WTC11 (cell line): ENCODE measurements around the gene MYL12B. TPM values are rescaled to one million over a fixed set of nuclear protein-coding genes. Genes with fewer than 3 reads are reported as not detected.

Experiments used
- ATAC-seq: fragments of 200-7000 bp; cut with Tn5 transposase; 2 replicates; pipeline ENCODE4 v1.10.0; 2021; ENCODE audit warnings: mild to moderate bottlenecking, moderate library complexity
- CTCF ChIA-PET: fragments of 300-600 bp; sonication (Branson Sonifier 250); formaldehyde crosslinking; loops from one replicate; lab custom pipeline; 2021; ENCODE audit warnings: antibody characterized with exemption; lab: Charles Lee
- POLR2A ChIA-PET: fragments of 350-600 bp; sonication (Branson Sonifier 250); formaldehyde crosslinking; loops from one replicate; lab custom pipeline; 2021; ENCODE audit warnings: antibody characterized with exemption; lab: Charles Lee
- DNase-seq: peaks from one replicate; pipeline ENCODE4 v3.0.0; 2021; ENCODE audit warnings: low spot score
- H3K27ac Mint-ChIP-seq: 2 replicates; pipeline ENCODE4 v1.8.0; 2021; ENCODE audit warnings: mixed read lengths
- H3K27me3 Mint-ChIP-seq: 2 replicates; pipeline ENCODE4 v1.8.0; 2021; ENCODE audit warnings: low read depth, mild to moderate bottlenecking, moderate library complexity, mixed read lengths
- H3K36me3 Mint-ChIP-seq: 2 replicates; pipeline ENCODE4 v1.8.0; 2021; ENCODE audit warnings: mixed read lengths
- H3K4me1 Mint-ChIP-seq: 2 replicates; pipeline ENCODE4 v1.8.0; 2022; ENCODE audit warnings: mixed read lengths
- H3K4me3 Mint-ChIP-seq: 2 replicates; pipeline ENCODE4 v1.8.0; 2021; ENCODE audit warnings: mild to moderate bottlenecking, moderate library complexity, mixed read lengths
- H3K9me3 Mint-ChIP-seq: 2 replicates; pipeline ENCODE4 v1.8.0; 2021; ENCODE audit warnings: mixed read lengths
- ESRRA ChIP-seq: sonication (generic); formaldehyde crosslinking; IDR thresholded peaks from 2 replicates; pipeline ENCODE4 v1.8.1; 2022; ENCODE audit warnings: mild to moderate bottlenecking, missing genetic modification reagents, borderline replicate concordance
- GTF2I ChIP-seq: fragments of 250-450 bp; sonication (Bioruptor Pico); conservative IDR thresholded peaks from 2 replicates; pipeline ENCODE4 v1.4.0; 2021; ENCODE audit warnings: mild to moderate bottlenecking
- IRF2 ChIP-seq: sonication (generic); formaldehyde crosslinking; IDR thresholded peaks from 2 replicates; pipeline ENCODE4 v1.8.0; 2022; ENCODE audit warnings: low read depth, missing genetic modification reagents, borderline replicate concordance
- JAZF1 ChIP-seq: fragments of 250-450 bp; sonication (Bioruptor Pico); IDR thresholded peaks from 2 replicates; pipeline ENCODE4 v1.9.0; 2021; ENCODE audit warnings: moderate library complexity, mild to moderate bottlenecking, inconsistent platforms
- NFE2L1 ChIP-seq: sonication (generic); formaldehyde crosslinking; IDR thresholded peaks from 2 replicates; pipeline ENCODE4 v1.8.1; 2023; ENCODE audit warnings: missing genetic modification reagents
- RELA ChIP-seq: sonication (generic); formaldehyde crosslinking; IDR thresholded peaks from 2 replicates; pipeline ENCODE4 v1.8.1; 2022; ENCODE audit warnings: missing genetic modification reagents, mild to moderate bottlenecking, borderline replicate concordance
- SP1 ChIP-seq: sonication (generic); formaldehyde crosslinking; conservative IDR thresholded peaks from 2 replicates; pipeline ENCODE4 v1.8.1; 2022; ENCODE audit warnings: missing genetic modification reagents
- TCF7 ChIP-seq: sonication (generic); formaldehyde crosslinking; IDR thresholded peaks from 2 replicates; pipeline ENCODE4 v1.8.0; 2022; ENCODE audit warnings: mild to moderate bottlenecking, low read depth, missing genetic modification reagents, moderate library complexity
- ZBTB21 ChIP-seq: sonication (generic); formaldehyde crosslinking; IDR thresholded peaks from 2 replicates; pipeline ENCODE4 v1.8.1; 2023; ENCODE audit warnings: mild to moderate bottlenecking, missing genetic modification reagents, borderline replicate concordance
- ZNF121 ChIP-seq: sonication (generic); formaldehyde crosslinking; IDR thresholded peaks from 2 replicates; pipeline ENCODE4 v1.8.0; 2023; ENCODE audit warnings: missing genetic modification reagents
- total RNA-seq: library from RNA; stranded (reverse); gene quantifications from 3 replicates; pipeline ENCODE4 v1.2.3, GENCODE V29; 2021
- TF ChIP-seq, protein P1 (sequence below): sonication (generic); formaldehyde crosslinking; conservative IDR thresholded peaks from 2 replicates; pipeline ENCODE4 v1.8.1; 2023; ENCODE audit warnings: mild to moderate bottlenecking, low read depth, missing genetic modification reagents, moderate library complexity
- TF ChIP-seq, protein P2 (sequence below): sonication (generic); formaldehyde crosslinking; IDR thresholded peaks from 2 replicates; pipeline ENCODE4 v1.8.0; 2023; ENCODE audit warnings: missing genetic modification reagents, mild to moderate bottlenecking, borderline replicate concordance
- TF ChIP-seq, protein P3 (sequence below): fragments of 200-600 bp; IDR thresholded peaks from 2 replicates; pipeline ENCODE4 v1.8.0; 2022; ENCODE audit warnings: antibody characterized with exemption
- TF ChIP-seq, protein P4 (sequence below): fragments of 250-450 bp; sonication (Bioruptor Pico); IDR thresholded peaks from 2 replicates; pipeline ENCODE4 v1.9.0; 2021; ENCODE audit warnings: mild to moderate bottlenecking

The MYL12B gene
- total RNA-seq, 1 experiment from 2014 or later = 173 TPM

DNA sequence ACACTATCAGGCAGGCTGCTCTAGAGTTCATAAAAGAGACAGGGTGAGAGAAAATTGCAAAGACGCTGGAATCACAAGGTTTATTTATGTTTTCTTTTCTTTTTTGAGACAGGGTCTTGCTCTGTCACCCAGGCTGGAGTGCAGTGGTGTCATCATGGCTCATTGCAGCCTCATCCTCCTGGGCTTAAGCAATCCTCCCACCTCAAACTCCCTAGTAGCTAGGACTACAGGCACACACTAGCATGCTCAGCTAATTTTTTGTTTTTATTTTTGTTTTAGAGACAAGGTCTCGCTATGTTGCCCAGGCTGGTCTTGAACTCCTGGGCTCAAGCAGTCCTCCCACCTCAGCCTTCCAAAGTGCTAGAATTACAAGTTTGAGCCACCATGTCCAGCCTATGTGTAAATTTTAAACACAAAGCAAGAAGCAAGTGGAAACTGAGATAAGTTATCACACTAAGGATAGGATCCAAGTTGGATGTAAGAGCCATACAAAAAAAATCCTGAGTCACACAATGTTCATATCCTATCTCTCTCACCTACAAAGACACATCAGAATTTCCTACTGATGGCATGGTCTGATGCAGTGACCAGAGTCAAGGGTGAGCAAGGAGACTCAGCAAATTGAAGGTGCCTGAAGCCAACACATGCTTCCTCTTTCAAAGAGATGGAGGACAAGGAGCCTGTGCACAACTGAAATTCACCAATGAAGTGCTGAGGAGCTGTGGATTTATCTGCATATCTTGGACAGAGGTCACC, 31.4 kb downstream of the MYL12B start (continued):
- TF ChIP-seq, protein P1, sequence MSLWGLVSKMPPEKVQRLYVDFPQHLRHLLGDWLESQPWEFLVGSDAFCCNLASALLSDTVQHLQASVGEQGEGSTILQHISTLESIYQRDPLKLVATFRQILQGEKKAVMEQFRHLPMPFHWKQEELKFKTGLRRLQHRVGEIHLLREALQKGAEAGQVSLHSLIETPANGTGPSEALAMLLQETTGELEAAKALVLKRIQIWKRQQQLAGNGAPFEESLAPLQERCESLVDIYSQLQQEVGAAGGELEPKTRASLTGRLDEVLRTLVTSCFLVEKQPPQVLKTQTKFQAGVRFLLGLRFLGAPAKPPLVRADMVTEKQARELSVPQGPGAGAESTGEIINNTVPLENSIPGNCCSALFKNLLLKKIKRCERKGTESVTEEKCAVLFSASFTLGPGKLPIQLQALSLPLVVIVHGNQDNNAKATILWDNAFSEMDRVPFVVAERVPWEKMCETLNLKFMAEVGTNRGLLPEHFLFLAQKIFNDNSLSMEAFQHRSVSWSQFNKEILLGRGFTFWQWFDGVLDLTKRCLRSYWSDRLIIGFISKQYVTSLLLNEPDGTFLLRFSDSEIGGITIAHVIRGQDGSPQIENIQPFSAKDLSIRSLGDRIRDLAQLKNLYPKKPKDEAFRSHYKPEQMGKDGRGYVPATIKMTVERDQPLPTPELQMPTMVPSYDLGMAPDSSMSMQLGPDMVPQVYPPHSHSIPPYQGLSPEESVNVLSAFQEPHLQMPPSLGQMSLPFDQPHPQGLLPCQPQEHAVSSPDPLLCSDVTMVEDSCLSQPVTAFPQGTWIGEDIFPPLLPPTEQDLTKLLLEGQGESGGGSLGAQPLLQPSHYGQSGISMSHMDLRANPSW (CRISPR knock-in tag) = no peak
- TF ChIP-seq ZBTB21 (no peak), JAZF1 (CRISPR knock-in tag) (no peak)
- TF ChIP-seq, all 79 proteins: peak for 0

DNA sequence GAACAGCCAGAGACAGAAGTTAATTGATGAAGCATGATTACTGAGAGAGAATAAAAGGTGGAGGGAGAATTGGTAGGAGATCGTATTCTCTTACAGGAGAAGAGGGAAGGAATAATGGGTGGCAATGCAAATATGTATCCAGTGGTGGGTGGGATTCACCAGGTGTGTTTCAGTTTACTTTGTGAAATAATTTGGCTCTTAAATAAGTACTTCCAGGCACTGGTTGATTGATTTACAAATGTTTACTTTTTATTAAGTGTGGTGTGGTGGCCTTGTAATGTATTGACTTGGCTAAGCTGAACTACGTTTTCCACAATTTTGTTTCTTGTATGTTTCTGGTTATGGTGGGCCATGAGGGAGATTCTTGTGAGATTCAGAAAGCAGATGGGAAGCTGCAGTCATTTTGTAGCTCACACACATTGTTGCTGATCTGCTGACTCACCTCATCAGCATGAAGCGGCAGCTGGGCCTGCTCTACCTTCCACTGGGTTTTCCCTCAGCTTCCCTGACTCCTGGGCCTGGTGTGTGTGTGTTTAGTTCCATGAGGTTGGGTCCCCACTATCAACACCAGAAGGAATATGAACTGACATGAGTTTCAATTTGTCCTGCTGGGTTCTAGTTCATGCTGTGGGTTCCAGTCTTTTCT, 32.6 kb downstream of the MYL12B start:
- Mint-ChIP-seq H3K9me3 (peaks cover 48% of the 10 kb centered on the region), H3K4me1 (peaks cover 18% of the 10 kb centered on the region), H3K36me3 (peaks cover 48% of the 10 kb centered on the region), H3K27ac (peak overlapping the region; percentile 36; the same call in 1 of the 2 replicates), H3K4me3 (no peak overlapping the region), H3K27me3 (peaks cover 9% of the 10 kb centered on the region)
- ChIA-PET POLR2A (no interaction called here), CTCF (interaction anchor here (0.5 to 2.1 kb wide), 2 partner anchors 372 to 380 kb away, joined by 3 to 7 read pairs; no protein-coding TSS in a partner anchor)
- DNase-seq (no peak), ATAC-seq (no peak)
- 0 out of 2 replicates have a peak, but pooled peaks have one; percentile 27 for TF ChIP-seq NFE2L1 (CRISPR knock-in tag)
- no peak for TF ChIP-seq RELA

DNA sequence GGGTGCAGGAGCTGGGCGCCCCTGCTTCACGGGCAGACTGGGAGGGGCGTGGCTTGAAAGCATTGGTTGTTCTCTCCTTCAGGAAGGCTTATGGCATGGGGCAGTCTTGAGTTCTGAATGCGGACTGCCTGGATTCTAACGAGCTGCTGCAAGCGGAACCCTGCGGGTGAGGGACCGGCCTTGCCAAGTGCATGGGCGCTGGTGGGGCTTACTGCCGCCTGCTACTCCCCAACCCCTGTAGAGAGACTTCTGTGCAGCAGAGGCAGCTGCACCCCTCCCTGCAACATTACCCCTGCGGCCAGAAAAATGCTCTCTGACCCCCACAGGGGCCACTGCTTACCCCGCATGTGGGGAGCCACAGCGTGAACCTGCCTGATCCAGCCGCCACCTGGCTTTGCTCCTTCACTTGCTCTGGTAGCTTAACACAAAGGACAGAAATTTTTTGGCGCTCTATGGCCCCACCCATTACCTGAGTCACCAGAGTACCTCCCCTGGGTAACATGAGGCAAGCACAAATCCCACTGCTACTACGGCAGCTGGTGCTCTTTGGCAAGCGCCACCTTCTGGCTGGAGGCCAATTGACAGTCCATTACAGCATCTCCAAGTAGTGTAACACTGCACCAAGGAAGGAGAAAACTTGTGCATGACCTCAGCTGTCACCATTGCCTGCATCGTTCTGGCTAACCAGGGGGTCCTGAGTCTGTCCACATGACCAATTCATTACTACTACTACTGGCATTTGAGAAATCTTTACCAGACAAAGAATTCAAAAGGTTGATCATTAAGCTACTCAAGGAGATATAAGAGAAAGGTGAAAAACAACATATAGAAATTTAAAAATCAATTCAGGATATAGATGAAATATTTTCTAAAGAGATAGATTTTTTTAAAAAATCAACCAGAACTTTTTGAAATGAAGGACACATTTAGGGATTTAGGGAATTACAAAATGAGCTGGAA, 35.4 kb downstream of the MYL12B start:
- ChIA-PET POLR2A (interaction anchor here (0.6 to 1.4 kb wide), 10 partner anchors 8 to 628 kb away, joined by 3 to 13 read pairs (median 3); partner anchors contain the start of genes MYL12A and TGIF1), CTCF (interaction anchor here (0.5 to 2.3 kb wide), 42 partner anchors 9 to 474 kb away, joined by 3 to 33 read pairs (median 4); partner anchors contain the start of gene MYL12A)
- peaks cover 18% of the 10 kb centered on the region for H3K4me1 Mint-ChIP-seq
- peaks cover 30% of the 10 kb centered on the region for H3K36me3 Mint-ChIP-seq
- ATAC-seq (peak; percentile 94), DNase-seq (peak; percentile 97)
- peaks cover 4% of the 10 kb centered on the region; the same call in 1 of the 2 replicates for H3K27me3 Mint-ChIP-seq
- peak overlapping the region; percentile 83 for H3K27ac Mint-ChIP-seq
- peaks cover 26% of the 10 kb centered on the region for H3K9me3 Mint-ChIP-seq
- H3K4me3 Mint-ChIP-seq = peak overlapping the region; percentile 91
- TF ChIP-seq ESRRA (no peak), NFE2L1 (CRISPR knock-in tag) (peak; percentile 12; the same call in 1 of the 2 replicates), IRF2 (CRISPR knock-in tag) (no peak), TCF7 (CRISPR knock-in tag) (no peak), GTF2I (no peak), SP1 (CRISPR knock-in tag) (peak; percentile 89), ZNF121 (CRISPR knock-in tag) (no peak)
- TF ChIP-seq, protein P2, sequence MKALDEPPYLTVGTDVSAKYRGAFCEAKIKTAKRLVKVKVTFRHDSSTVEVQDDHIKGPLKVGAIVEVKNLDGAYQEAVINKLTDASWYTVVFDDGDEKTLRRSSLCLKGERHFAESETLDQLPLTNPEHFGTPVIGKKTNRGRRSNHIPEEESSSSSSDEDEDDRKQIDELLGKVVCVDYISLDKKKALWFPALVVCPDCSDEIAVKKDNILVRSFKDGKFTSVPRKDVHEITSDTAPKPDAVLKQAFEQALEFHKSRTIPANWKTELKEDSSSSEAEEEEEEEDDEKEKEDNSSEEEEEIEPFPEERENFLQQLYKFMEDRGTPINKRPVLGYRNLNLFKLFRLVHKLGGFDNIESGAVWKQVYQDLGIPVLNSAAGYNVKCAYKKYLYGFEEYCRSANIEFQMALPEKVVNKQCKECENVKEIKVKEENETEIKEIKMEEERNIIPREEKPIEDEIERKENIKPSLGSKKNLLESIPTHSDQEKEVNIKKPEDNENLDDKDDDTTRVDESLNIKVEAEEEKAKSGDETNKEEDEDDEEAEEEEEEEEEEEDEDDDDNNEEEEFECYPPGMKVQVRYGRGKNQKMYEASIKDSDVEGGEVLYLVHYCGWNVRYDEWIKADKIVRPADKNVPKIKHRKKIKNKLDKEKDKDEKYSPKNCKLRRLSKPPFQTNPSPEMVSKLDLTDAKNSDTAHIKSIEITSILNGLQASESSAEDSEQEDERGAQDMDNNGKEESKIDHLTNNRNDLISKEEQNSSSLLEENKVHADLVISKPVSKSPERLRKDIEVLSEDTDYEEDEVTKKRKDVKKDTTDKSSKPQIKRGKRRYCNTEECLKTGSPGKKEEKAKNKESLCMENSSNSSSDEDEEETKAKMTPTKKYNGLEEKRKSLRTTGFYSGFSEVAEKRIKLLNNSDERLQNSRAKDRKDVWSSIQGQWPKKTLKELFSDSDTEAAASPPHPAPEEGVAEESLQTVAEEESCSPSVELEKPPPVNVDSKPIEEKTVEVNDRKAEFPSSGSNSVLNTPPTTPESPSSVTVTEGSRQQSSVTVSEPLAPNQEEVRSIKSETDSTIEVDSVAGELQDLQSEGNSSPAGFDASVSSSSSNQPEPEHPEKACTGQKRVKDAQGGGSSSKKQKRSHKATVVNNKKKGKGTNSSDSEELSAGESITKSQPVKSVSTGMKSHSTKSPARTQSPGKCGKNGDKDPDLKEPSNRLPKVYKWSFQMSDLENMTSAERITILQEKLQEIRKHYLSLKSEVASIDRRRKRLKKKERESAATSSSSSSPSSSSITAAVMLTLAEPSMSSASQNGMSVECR = peak; percentile 72; the same call in 1 of the 2 replicates
- TF ChIP-seq, protein P3, sequence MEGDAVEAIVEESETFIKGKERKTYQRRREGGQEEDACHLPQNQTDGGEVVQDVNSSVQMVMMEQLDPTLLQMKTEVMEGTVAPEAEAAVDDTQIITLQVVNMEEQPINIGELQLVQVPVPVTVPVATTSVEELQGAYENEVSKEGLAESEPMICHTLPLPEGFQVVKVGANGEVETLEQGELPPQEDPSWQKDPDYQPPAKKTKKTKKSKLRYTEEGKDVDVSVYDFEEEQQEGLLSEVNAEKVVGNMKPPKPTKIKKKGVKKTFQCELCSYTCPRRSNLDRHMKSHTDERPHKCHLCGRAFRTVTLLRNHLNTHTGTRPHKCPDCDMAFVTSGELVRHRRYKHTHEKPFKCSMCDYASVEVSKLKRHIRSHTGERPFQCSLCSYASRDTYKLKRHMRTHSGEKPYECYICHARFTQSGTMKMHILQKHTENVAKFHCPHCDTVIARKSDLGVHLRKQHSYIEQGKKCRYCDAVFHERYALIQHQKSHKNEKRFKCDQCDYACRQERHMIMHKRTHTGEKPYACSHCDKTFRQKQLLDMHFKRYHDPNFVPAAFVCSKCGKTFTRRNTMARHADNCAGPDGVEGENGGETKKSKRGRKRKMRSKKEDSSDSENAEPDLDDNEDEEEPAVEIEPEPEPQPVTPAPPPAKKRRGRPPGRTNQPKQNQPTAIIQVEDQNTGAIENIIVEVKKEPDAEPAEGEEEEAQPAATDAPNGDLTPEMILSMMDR = peak; percentile 59
- TF ChIP-seq, protein P4, sequence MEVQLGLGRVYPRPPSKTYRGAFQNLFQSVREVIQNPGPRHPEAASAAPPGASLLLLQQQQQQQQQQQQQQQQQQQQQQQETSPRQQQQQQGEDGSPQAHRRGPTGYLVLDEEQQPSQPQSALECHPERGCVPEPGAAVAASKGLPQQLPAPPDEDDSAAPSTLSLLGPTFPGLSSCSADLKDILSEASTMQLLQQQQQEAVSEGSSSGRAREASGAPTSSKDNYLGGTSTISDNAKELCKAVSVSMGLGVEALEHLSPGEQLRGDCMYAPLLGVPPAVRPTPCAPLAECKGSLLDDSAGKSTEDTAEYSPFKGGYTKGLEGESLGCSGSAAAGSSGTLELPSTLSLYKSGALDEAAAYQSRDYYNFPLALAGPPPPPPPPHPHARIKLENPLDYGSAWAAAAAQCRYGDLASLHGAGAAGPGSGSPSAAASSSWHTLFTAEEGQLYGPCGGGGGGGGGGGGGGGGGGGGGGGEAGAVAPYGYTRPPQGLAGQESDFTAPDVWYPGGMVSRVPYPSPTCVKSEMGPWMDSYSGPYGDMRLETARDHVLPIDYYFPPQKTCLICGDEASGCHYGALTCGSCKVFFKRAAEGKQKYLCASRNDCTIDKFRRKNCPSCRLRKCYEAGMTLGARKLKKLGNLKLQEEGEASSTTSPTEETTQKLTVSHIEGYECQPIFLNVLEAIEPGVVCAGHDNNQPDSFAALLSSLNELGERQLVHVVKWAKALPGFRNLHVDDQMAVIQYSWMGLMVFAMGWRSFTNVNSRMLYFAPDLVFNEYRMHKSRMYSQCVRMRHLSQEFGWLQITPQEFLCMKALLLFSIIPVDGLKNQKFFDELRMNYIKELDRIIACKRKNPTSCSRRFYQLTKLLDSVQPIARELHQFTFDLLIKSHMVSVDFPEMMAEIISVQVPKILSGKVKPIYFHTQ (CRISPR knock-in tag) = no peak
